Spinal cord (tissue), 10 donors: ENCODE results near the gene PIAS1. TPM values are rescaled to one million over a fixed set of nuclear protein-coding genes. Genes with fewer than 3 reads are reported as not detected.
A peak's percentile ranks its signal among the peaks of the same experiment; 100 is the strongest.

Experiments used
- DNase-seq, 6 donors: peaks; one replicate each; pipeline versions ENCODE4 v3.0.0 to v3.0.0-alpha.2; 2013 to 2015; ENCODE audit warnings: low spot score in 6 of 6, low read depth in 4 of 6
- H3K27ac ChIP-seq: one replicate; pipeline ENCODE4 v1.5.1; 2013; ENCODE audit warnings: low read depth, low read length, control low read depth
- H3K27me3 ChIP-seq: one replicate; pipeline ENCODE4 v1.6.1; 2013; ENCODE audit warnings: low read length; ENCODE audit not compliant: control insufficient read depth, insufficient read depth
- H3K36me3 ChIP-seq: one replicate; pipeline ENCODE4 v1.6.1; 2013; ENCODE audit warnings: low read length; ENCODE audit not compliant: control insufficient read depth, insufficient read depth
- H3K4me1 ChIP-seq: one replicate; pipeline ENCODE4 v1.6.1; 2013; ENCODE audit warnings: low read length; ENCODE audit not compliant: control insufficient read depth, insufficient read depth
- H3K4me3 ChIP-seq: one replicate; pipeline ENCODE4 v1.5.1; 2013; ENCODE audit warnings: low read depth, low read length, control low read depth
- H3K9me3 ChIP-seq: one replicate; pipeline ENCODE4 v1.6.1; 2013; ENCODE audit warnings: low read length; ENCODE audit not compliant: control insufficient read depth, insufficient read depth
- WGBS: methylation state at CpG from one replicate; pipeline ENCODE4 v1.1.5; 2013; ENCODE audit warnings: missing lambda C conversion rate; ENCODE audit not compliant: insufficient coverage; 5-methylcytosine and 5-hydroxymethylcytosine counted together
- polyA plus RNA-seq, 2 donors: library from polyadenylated mRNA; unstranded; fragments of 120-200 nt; gene quantifications; one replicate each; pipeline ENCODE4 v1.2.1, GENCODE V29; 2013; ENCODE audit not compliant: insufficient read length in 2 of 2
- total RNA-seq, 2 donors: library from RNA; depleted of rRNA in 1 of 2; stranded (reverse); fragments of 120-200 nt in 1 of 2; fragments of >200 nt in 1 of 2; gene quantifications; one replicate each; pipeline versions ENCODE4 v1.2.3 to v1.2.4, GENCODE V29; 2013 to 2014
- donor health status: healthy.

The PIAS1 gene
- total and polyA plus RNA-seq, 4 donors, result 34.4 to 48.5 (median 37.7) TPM

GRCh38 chr15:68080334-68080733, 26.2 kb downstream of the PIAS1 start:
- H3K9me3 ChIP-seq, result no peaks in the 10 kb centered on the region
- H3K27ac ChIP-seq, result no peak overlapping the region
- H3K4me1 ChIP-seq, result no peaks in the 10 kb centered on the region

GRCh38 chr15:68080783-68081182, 26.7 kb downstream of the PIAS1 start:
- Histone ChIP-seq H3K4me1 (no peaks in the 10 kb centered on the region), H3K27me3 (no peaks in the 10 kb centered on the region), H3K9me3 (no peaks in the 10 kb centered on the region), H3K36me3 (no peaks in the 10 kb centered on the region), H3K4me3 (no peak overlapping the region), H3K27ac (no peak overlapping the region)
- no CpG with 5 or more reads among the region's 3 CpGs for WGBS
- DNase-seq, result peak in 1 of 6 donors; percentile 14

More at GRCh38 chr15:68080334-68080733, 26.2 kb downstream of the PIAS1 start:
- 100% methylated on average over 1 of the region's 1 CpG for WGBS
- no peak for DNase-seq
- no peaks in the 10 kb centered on the region for H3K27me3 ChIP-seq
- no peak overlapping the region for H3K4me3 ChIP-seq
- no peaks in the 10 kb centered on the region for H3K36me3 ChIP-seq

- Histone ChIP-seq H3K27me3 (no peaks in the 10 kb centered on the region), H3K27ac (no peak overlapping the region), H3K4me1 (no peaks in the 10 kb centered on the region), H3K36me3 (no peaks in the 10 kb centered on the region), H3K4me3 (no peak overlapping the region), H3K9me3 (no peaks in the 10 kb centered on the region)
- 40% methylated on average over 1 of the region's 4 CpGs for WGBS
- DNase-seq, result no peak
These were observed 27.9 kb downstream of the PIAS1 start for GRCh38 chr15:68081869-68082505.

- DNase-seq, result no peak
- no peaks in the 10 kb centered on the region for H3K36me3 ChIP-seq
- no peaks in the 10 kb centered on the region for H3K27me3 ChIP-seq
- no peaks in the 10 kb centered on the region for H3K9me3 ChIP-seq
- WGBS, result no CpG with 5 or more reads among the region's 3 CpGs
- no peaks in the 10 kb centered on the region for H3K4me1 ChIP-seq
- H3K4me3 ChIP-seq, result no peak overlapping the region
- H3K27ac ChIP-seq, result no peak overlapping the region
These were observed 28.6 kb downstream of the PIAS1 start for GRCh38 chr15:68082735-68083134.

- Histone ChIP-seq H3K27ac (no peak overlapping the region), H3K27me3 (no peaks in the 10 kb centered on the region), H3K4me1 (no peaks in the 10 kb centered on the region), H3K4me3 (no peak overlapping the region), H3K36me3 (no peaks in the 10 kb centered on the region), H3K9me3 (no peaks in the 10 kb centered on the region)
- no peak for DNase-seq
- WGBS, result no CpG with 5 or more reads among the region's 4 CpGs
These were observed 29.3 kb downstream of the PIAS1 start for GRCh38 chr15:68083463-68083862.

- no peak for DNase-seq
- Histone ChIP-seq H3K4me3 (no peak overlapping the region), H3K27ac (no peak overlapping the region), H3K9me3 (no peaks in the 10 kb centered on the region), H3K4me1 (no peaks in the 10 kb centered on the region), H3K27me3 (no peaks in the 10 kb centered on the region), H3K36me3 (peaks cover 3% of the 10 kb centered on the region)
- 100% methylated on average over 1 of the region's 1 CpG for WGBS
These were observed 30.9 kb downstream of the PIAS1 start for GRCh38 chr15:68085052-68085451.

- Histone ChIP-seq H3K27ac (no peak overlapping the region), H3K27me3 (no peaks in the 10 kb centered on the region), H3K4me1 (no peaks in the 10 kb centered on the region), H3K4me3 (no peak overlapping the region), H3K36me3 (peaks cover 6% of the 10 kb centered on the region), H3K9me3 (peaks cover 5% of the 10 kb centered on the region)
- DNase-seq, result no peak
- WGBS, result no CpG with 5 or more reads among the region's 3 CpGs
These were observed 37.6 kb downstream of the PIAS1 start for GRCh38 chr15:68091743-68092142.

- Histone ChIP-seq H3K9me3 (peaks cover 13% of the 10 kb centered on the region), H3K4me1 (no peaks in the 10 kb centered on the region), H3K27ac (no peak overlapping the region), H3K36me3 (peaks cover 3% of the 10 kb centered on the region), H3K27me3 (no peaks in the 10 kb centered on the region), H3K4me3 (no peak overlapping the region)
- no peak for DNase-seq
- no CpG with 5 or more reads among the region's 1 CpG for WGBS
These were observed 42.0 kb downstream of the PIAS1 start for GRCh38 chr15:68096099-68096498.

- DNase-seq, result no peak
- no peaks in the 10 kb centered on the region for H3K27me3 ChIP-seq
- H3K4me3 ChIP-seq, result no peak overlapping the region
- peaks cover 2% of the 10 kb centered on the region for H3K36me3 ChIP-seq
- H3K9me3 ChIP-seq, result peaks cover 13% of the 10 kb centered on the region
- H3K4me1 ChIP-seq, result no peaks in the 10 kb centered on the region
- no peak overlapping the region for H3K27ac ChIP-seq
These were observed 42.9 kb downstream of the PIAS1 start for GRCh38 chr15:68097029-68097428.

GRCh38 chr15:68098465-68098864, 44.4 kb downstream of the PIAS1 start:
- no peaks in the 10 kb centered on the region for H3K27me3 ChIP-seq
- no peak for DNase-seq
- H3K4me3 ChIP-seq, result no peak overlapping the region
- peaks cover 13% of the 10 kb centered on the region for H3K9me3 ChIP-seq
- H3K27ac ChIP-seq, result no peak overlapping the region
- H3K36me3 ChIP-seq, result peaks cover 3% of the 10 kb centered on the region
- no peaks in the 10 kb centered on the region for H3K4me1 ChIP-seq
- WGBS, result no CpG with 5 or more reads among the region's 1 CpG
